Gastrocnemius medialis (tissue), 4 donors: ENCODE data around the gene CRYGN. TPM values are rescaled to one million over a fixed set of nuclear protein-coding genes. Genes with fewer than 3 reads are reported as not detected.

Experiments used
- ATAC-seq, 2 donors: fragments of 150-250 bp; one replicate each; pipeline ENCODE4 v1.9.1; 2016
- DNase-seq, 2 donors: peaks; one replicate each; pipeline ENCODE4 v3.0.0-alpha.2; 2019
- H3K27ac ChIP-seq, 4 donors: fragments of 200-600 bp; sonication (generic); 1 replicate in 1 of 4; 2 replicates in 3 of 4; pipeline ENCODE4 v1.5.1; 2016 to 2018; ENCODE audit warnings: mild to moderate bottlenecking in 2 of 4, moderate library complexity in 1 of 4
- H3K27me3 ChIP-seq, 3 donors: fragments of 200-600 bp; sonication (generic) in 2 of 3; 1 replicate in 1 of 3; 2 replicates in 2 of 3; pipeline versions ENCODE4 v1.5.1 to v1.6.0; 2016 to 2019; ENCODE audit warnings: mild to moderate bottlenecking in 1 of 3, moderate library complexity in 1 of 3
- H3K36me3 ChIP-seq, 2 donors: fragments of 200-600 bp; sonication (generic) in 1 of 2; one replicate each; pipeline ENCODE4 v1.5.1; 2017 to 2018
- H3K4me1 ChIP-seq, 2 donors: fragments of 200-600 bp; sonication (generic) in 1 of 2; one replicate each; pipeline ENCODE4 v1.5.1; 2016 to 2017; ENCODE audit warnings: mild to moderate bottlenecking in 2 of 2
- H3K4me3 ChIP-seq, 4 donors: fragments of 200-600 bp; sonication (generic) in 3 of 4; 1 replicate in 1 of 4; 2 replicates in 3 of 4; pipeline ENCODE4 v1.5.1; 2016 to 2019; ENCODE audit warnings: mild to moderate bottlenecking in 2 of 4
- H3K9me3 ChIP-seq, 3 donors: fragments of 200-600 bp; sonication (generic) in 2 of 3; 1 replicate in 1 of 3; 2 replicates in 2 of 3; pipeline ENCODE4 v1.5.1; 2016 to 2019
- CTCF ChIP-seq, 5 experiments: fragments of 450-650 bp in 3 of 5; fragments of 200-600 bp in 2 of 5; sonication (generic) in 2 of 5; IDR thresholded peaks in 4 of 5; conservative IDR thresholded peaks in 1 of 5; 1 replicate in 4 of 5; 2 replicates in 1 of 5; pipeline ENCODE4 v1.5.1; 2016 to 2019; ENCODE audit warnings: antibody characterized with exemption in 5 of 5, mild to moderate bottlenecking in 3 of 5, moderate library complexity in 3 of 5
- POLR2A ChIP-seq, 2 donors: fragments of 450-650 bp; IDR thresholded peaks; one replicate each; pipeline ENCODE4 v1.6.1; 2017; ENCODE audit warnings: antibody characterized with exemption in 2 of 2, mild to moderate bottlenecking in 2 of 2, moderate library complexity in 2 of 2
- in situ Hi-C, 4 donors: fragments of 200-750 bp; cut with MboI; loops; one replicate each; pipeline versions ENCODE4 v1.15.0 to v1.8.0; 2017; ENCODE audit warnings: low sequenced_read_pairs in 4 of 4
- intact Hi-C: fragments of 100-400 bp; cut with DNase I; formaldehyde crosslinking; loops from one replicate; pipeline ENCODE4 v1.15.1; 2023; ENCODE audit warnings: low total_unique reads
- total RNA-seq, 4 donors: library from RNA; depleted of rRNA; stranded (reverse); fragments of >200 nt; gene quantifications; one replicate each; pipeline versions ENCODE4 v1.1.0 to v1.2.3, GENCODE V29; 2016

The CRYGN gene
- total RNA-seq, 4 donors from 2014 or later: not detected

DNA sequence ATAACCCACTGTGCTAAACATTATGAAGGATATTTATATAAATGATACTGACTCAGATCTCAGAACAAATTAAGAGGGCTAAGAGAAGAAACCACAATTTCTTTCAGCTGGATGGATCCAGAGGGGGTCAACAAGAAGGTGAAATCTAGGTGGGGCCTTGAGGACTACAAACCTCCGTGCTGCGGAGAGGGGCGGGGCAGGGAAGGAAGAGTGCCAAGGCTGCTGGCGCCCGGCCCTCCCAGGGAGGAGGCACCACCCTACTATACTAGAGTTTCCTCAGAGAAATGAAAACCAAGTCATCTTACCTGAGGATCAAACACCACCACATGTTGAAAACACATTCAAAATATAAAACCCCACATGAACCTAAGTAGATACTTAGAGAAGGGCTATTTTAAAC lies 29.3 kb upstream of the CRYGN start:
- Histone ChIP-seq H3K27me3 (no peaks in the 10 kb centered on the region), H3K4me3 (no peak overlapping the region), H3K36me3 (peaks cover 0 to 63% of the 10 kb centered on the region in 2 donors), H3K4me1 (peaks cover 31 to 52% of the 10 kb centered on the region in 2 donors), H3K27ac (peak overlapping the region; percentile 51 to 90 (median 86)), H3K9me3 (no peaks in the 10 kb centered on the region)
- intact Hi-C loops (no loop called here), in situ Hi-C loops (loop anchor here in 2 of 4 donors (10.0 to 25.0 kb wide), 2 partner anchors 46 to 268 kb away; partner anchors contain the start of gene RHEB (in 1 of the 2))
- TF ChIP-seq CTCF (IDR thresholded peaks at IDR 0.05 in 4 of 5, conservative IDR thresholded peaks at IDR 0.05 in 1 of 5) (no peak), POLR2A (IDR thresholded peaks at IDR 0.05) (no peak)
- DNase-seq (no peak), ATAC-seq (no peak)

DNA sequence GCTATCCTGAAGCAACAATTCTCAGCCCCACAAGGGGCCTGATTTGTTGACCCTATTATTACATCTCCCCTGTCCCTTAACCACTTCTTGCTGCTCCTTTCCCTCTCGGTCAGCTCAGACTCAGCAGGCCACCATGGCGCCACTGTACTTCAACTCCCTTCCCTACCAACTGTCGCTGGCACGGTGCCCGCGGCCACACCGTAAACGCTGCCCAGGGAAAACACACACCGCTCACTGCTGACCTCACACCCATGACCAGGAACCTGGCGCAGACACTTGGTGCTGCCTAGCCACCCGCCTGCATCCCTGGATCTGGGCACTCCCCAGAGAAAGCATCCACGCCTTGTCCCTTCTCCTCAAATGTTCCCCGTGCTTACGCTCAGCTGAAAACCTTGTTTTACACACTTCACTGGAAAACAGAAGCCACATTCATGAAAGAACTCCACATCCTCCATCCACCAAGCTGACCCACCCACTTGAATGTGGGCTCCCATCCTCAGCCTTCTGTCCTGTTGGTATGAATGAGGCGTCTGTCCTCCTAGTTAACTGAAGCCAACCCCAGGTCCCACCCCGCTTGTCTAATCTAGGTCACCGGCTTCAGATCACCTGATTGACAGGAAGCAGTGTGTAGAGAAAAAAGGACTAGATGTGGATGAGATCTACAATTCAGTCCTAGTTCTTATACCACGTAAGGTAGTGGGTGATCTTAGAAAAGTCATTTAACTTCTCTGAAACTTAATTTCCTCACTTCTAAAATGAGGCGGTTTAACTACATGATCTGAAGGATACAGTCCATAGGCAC lies 28.5 kb upstream of the CRYGN start:
- DNase-seq (no peak), ATAC-seq (no peak)
- H3K4me1 ChIP-seq: peaks cover 30 to 61% of the 10 kb centered on the region in 2 donors
- H3K27ac ChIP-seq: peak overlapping the region; percentile 51 to 90 (median 86)
- no peak overlapping the region for H3K4me3 ChIP-seq
- no peaks in the 10 kb centered on the region for H3K27me3 ChIP-seq
- no peaks in the 10 kb centered on the region for H3K9me3 ChIP-seq
- intact Hi-C loops (no loop called here), in situ Hi-C loops (loop anchor here in 2 of 4 donors (10.0 to 25.0 kb wide), 2 partner anchors 46 to 269 kb away; partner anchors contain the start of gene RHEB (in 1 of the 2))
- peaks cover 0 to 63% of the 10 kb centered on the region in 2 donors for H3K36me3 ChIP-seq
- TF ChIP-seq POLR2A (IDR thresholded peaks at IDR 0.05) (no peak), CTCF (IDR thresholded peaks at IDR 0.05 in 4 of 5, conservative IDR thresholded peaks at IDR 0.05 in 1 of 5) (no peak)

GRCh38 chr7:151465169-151465568 lies 25.2 kb upstream of the CRYGN start:
- ATAC-seq (no peak), DNase-seq (no peak)
- in situ Hi-C loops (loop anchor here in 2 of 4 donors (10.0 to 25.0 kb wide), 2 partner anchors 50 to 272 kb away; partner anchors contain the start of gene RHEB (in 1 of the 2)), intact Hi-C loops (no loop called here)
- peaks cover 25 to 57% of the 10 kb centered on the region in 2 donors for H3K4me1 ChIP-seq
- H3K4me3 ChIP-seq: no peak overlapping the region
- H3K27ac ChIP-seq: peak overlapping the region in 1 of 4 donors; percentile 22
- peaks cover 0 to 4% (median 0%) of the 10 kb centered on the region in 3 donors for H3K9me3 ChIP-seq
- TF ChIP-seq CTCF (IDR thresholded peaks at IDR 0.05 in 4 of 5, conservative IDR thresholded peaks at IDR 0.05 in 1 of 5) (no peak), POLR2A (IDR thresholded peaks at IDR 0.05) (no peak)
- peaks cover 0 to 53% of the 10 kb centered on the region in 2 donors for H3K36me3 ChIP-seq
- H3K27me3 ChIP-seq: no peaks in the 10 kb centered on the region

DNA sequence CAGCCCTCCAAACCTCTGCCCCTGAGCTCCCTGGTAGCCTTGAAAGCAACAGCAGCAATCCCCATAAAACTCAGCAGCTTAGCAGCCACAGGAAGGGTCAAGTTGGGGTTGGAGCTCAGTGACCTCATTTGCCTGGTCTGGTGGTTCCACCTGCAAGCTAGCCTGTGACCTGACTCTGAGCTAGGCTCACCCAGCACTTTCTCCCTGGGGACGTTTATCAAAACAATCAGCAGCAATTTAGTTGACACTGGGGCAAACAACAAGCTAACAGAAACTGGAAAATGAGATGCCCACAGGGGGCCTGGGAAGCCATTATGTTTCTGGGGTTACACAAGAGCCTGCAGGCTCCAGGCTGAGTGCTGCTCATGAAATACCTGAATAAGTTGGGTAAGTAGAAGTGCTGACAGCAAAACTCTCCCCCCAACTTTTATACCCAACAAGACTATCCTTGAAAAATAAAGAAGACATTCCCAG lies 22.4 kb upstream of the CRYGN start:
- Histone ChIP-seq H3K27me3 (no peaks in the 10 kb centered on the region), H3K4me1 (peaks cover 23 to 46% of the 10 kb centered on the region in 2 donors), H3K4me3 (no peak overlapping the region), H3K36me3 (peaks cover 0 to 28% of the 10 kb centered on the region in 2 donors), H3K27ac (peak overlapping the region in 2 of 4 donors; percentile 92), H3K9me3 (peaks cover 0 to 4% (median 0%) of the 10 kb centered on the region in 3 donors)
- ATAC-seq: no peak
- DNase-seq: no peak
- intact Hi-C loops (loop anchor here (5.0 kb wide), 1 partner anchor 245 kb away; no protein-coding TSS in a partner anchor), in situ Hi-C loops (loop anchor here in 2 of 4 donors (10.0 to 25.0 kb wide), 2 partner anchors 52 to 275 kb away; partner anchors contain the start of gene RHEB (in 1 of the 2))
- TF ChIP-seq POLR2A (IDR thresholded peaks at IDR 0.05) (no peak), CTCF (IDR thresholded peaks at IDR 0.05 in 4 of 5, conservative IDR thresholded peaks at IDR 0.05 in 1 of 5) (no peak)
